Measurements from ENCODE around the gene TBC1D10A. TPM values are rescaled to one million over a fixed set of nuclear protein-coding genes. Genes with fewer than 3 reads are reported as not detected.
A peak's percentile ranks its signal among the peaks of the same experiment; 100 is the strongest.

TBC1D10A gene
- total RNA-seq, 2 experiments from 2014 or later = 20.5 to 21.1 TPM

DNA sequence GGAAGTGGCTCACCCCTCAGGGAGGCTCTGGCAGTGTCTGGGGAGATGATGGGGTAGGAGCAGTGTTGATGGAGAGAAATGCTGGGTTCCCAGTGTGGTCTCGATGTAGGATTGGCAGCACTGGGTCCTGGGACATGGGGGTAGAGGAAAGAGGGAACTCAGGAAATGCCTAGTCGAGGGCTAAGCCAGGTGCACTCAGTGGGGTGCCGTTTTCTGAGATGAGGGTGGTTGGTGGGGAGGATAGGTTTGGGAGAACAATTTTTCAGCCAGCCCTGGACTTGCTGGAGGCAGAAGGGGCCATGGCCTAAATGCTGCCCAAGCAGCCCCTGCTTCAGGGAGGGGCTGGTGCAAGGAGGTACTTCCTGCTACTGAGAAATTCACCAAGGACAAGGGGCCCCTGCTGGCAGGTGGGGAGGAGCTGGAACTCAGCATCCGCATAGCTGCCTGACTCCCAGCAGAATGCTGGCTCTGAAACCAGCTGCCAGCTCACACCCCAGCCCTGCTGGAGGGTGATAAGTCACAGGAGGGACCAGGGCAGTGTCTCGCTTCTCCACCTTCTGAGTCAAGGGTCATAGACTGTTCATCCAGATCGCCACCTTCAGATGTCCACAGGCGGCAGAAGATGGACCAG lies 36.0 kb upstream of the TBC1D10A start:
- no peak overlapping the region for H3K27ac Mint-ChIP-seq
- CTCF ChIA-PET = no interaction called here

DNA sequence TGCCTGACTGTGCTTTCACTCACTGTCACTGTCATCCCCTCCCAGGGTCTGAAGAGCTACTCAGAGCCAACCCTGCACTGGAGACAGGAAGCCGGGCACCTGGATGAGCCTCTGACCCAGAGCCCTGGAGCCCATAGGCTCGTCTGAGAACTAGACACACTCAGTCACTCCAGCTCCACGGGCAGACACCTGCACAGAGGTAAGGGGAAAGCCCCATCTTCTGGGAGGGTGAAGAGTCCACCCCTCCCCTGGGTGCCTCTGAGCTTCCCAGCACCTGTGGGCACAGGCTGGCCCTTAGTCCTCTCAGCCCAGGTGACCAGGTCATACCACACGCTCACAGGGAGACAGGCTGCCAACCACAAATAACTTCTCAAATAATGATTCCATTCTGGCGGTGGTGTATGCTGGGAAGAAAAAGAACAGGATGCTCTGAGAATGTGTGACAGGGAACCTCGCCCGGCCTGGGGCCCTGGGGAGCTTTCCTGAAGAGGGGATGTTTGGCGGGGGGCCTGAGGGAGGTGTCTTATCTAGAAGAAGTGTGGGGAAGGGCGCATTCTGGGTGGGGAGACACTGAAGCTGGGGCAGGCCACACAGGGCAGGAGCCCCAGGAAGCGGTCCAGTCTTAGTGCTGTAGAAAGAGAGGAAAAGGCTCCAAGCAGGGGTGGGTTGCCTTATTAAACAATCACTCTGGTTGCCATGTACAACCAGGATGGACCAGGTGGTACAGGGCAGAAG lies 35.3 kb upstream of the TBC1D10A start:
- no peaks in the 10 kb centered on the region for H3K27me3 Mint-ChIP-seq
- no peaks in the 10 kb centered on the region for H3K36me3 Mint-ChIP-seq (ENCODE audit: low read depth)
- peaks cover 5% of the 10 kb centered on the region for H3K4me1 Mint-ChIP-seq (ENCODE audit: low read depth)
- TF ChIP-seq, protein P1, sequence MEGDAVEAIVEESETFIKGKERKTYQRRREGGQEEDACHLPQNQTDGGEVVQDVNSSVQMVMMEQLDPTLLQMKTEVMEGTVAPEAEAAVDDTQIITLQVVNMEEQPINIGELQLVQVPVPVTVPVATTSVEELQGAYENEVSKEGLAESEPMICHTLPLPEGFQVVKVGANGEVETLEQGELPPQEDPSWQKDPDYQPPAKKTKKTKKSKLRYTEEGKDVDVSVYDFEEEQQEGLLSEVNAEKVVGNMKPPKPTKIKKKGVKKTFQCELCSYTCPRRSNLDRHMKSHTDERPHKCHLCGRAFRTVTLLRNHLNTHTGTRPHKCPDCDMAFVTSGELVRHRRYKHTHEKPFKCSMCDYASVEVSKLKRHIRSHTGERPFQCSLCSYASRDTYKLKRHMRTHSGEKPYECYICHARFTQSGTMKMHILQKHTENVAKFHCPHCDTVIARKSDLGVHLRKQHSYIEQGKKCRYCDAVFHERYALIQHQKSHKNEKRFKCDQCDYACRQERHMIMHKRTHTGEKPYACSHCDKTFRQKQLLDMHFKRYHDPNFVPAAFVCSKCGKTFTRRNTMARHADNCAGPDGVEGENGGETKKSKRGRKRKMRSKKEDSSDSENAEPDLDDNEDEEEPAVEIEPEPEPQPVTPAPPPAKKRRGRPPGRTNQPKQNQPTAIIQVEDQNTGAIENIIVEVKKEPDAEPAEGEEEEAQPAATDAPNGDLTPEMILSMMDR (IDR thresholded peaks at IDR 0.05) = no peak
- H3K4me3 Mint-ChIP-seq = no peak overlapping the region
- no peaks in the 10 kb centered on the region for H3K9me3 Mint-ChIP-seq
- ATAC-seq (no peak), DNase-seq (no peak)
- ChIA-PET CTCF (interaction anchor here (2.3 kb wide), 1 partner anchor 74 kb away, joined by 9 read pairs; no protein-coding TSS in a partner anchor), POLR2A (interaction anchor here (0.8 kb wide), 1 partner anchor 74 kb away, joined by 3 read pairs; no protein-coding TSS in a partner anchor)
- no peak overlapping the region for H3K27ac Mint-ChIP-seq
- intact Hi-C loops (cut with micrococcal nuclease) = no loop called here

More for the DNA sequence above, 36.0 kb upstream of the TBC1D10A start:
- Mint-ChIP-seq H3K4me1 (ENCODE audit: low read depth) (peaks cover 2% of the 10 kb centered on the region), H3K36me3 (ENCODE audit: low read depth) (no peaks in the 10 kb centered on the region), H3K4me3 (no peak overlapping the region), H3K9me3 (no peaks in the 10 kb centered on the region), H3K27me3 (no peaks in the 10 kb centered on the region)
- DNase-seq = no peak
- TF ChIP-seq, protein P1 (IDR thresholded peaks at IDR 0.05) = no peak
- intact Hi-C loops (cut with micrococcal nuclease) = no loop called here
- no peak for ATAC-seq
- POLR2A ChIA-PET = interaction anchor here (0.5 kb wide), 1 partner anchor 177 kb away, joined by 3 read pairs; no protein-coding TSS in a partner anchor

- no peak for DNase-seq
- H3K4me3 Mint-ChIP-seq = no peak overlapping the region
- ATAC-seq = no peak
- H3K4me1 Mint-ChIP-seq (ENCODE audit: low read depth) = peaks cover 29% of the 10 kb centered on the region
- TF ChIP-seq, protein P1 (IDR thresholded peaks at IDR 0.05) = no peak
- ChIA-PET CTCF (interaction anchor here (0.6 to 2.1 kb wide), 6 partner anchors 10 to 95 kb away, joined by 3 to 17 read pairs (median 4); partner anchors contain the start of gene RNF215), POLR2A (interaction anchor here (0.7 to 1.2 kb wide), 2 partner anchors 14 to 32 kb away, joined by 3 read pairs; partner anchors contain the start of gene TBC1D10A)
- H3K9me3 Mint-ChIP-seq = no peaks in the 10 kb centered on the region
- no peak overlapping the region for H3K27ac Mint-ChIP-seq
- H3K27me3 Mint-ChIP-seq = no peaks in the 10 kb centered on the region
- intact Hi-C loops (cut with micrococcal nuclease) = no loop called here
- H3K36me3 Mint-ChIP-seq (ENCODE audit: low read depth) = peaks cover 21% of the 10 kb centered on the region
Observed at GRCh38 chr22:30358541-30358940, 31.8 kb upstream of the TBC1D10A start.

GRCh38 chr22:30357650-30358215 lies 31.0 kb upstream of the TBC1D10A start:
- ATAC-seq (no peak), DNase-seq (no peak)
- ChIA-PET POLR2A (interaction anchor here (0.7 to 1.7 kb wide), 5 partner anchors 13 to 31 kb away, joined by 3 to 6 read pairs (median 3); partner anchors contain the start of genes RNF215 and TBC1D10A), CTCF (interaction anchor here (0.8 to 2.1 kb wide), 4 partner anchors 11 to 94 kb away, joined by 3 to 17 read pairs (median 4); no protein-coding TSS in a partner anchor)
- Mint-ChIP-seq H3K4me1 (ENCODE audit: low read depth) (peaks cover 35% of the 10 kb centered on the region), H3K4me3 (peak overlapping the region; percentile 96), H3K9me3 (no peaks in the 10 kb centered on the region), H3K27ac (no peak overlapping the region), H3K36me3 (ENCODE audit: low read depth) (peaks cover 24% of the 10 kb centered on the region), H3K27me3 (no peaks in the 10 kb centered on the region)
- TF ChIP-seq, protein P1 (IDR thresholded peaks at IDR 0.05) = no peak
- intact Hi-C loops (cut with micrococcal nuclease) = no loop called here
